GM18951 (cell line): Measurements from ENCODE around the gene MRPS10.

Experiments
- POLR2A ChIP-seq: IDR thresholded peaks from 4 replicates; pipeline ENCODE4 v1.6.1; 2011; ENCODE audit warnings: mild to moderate bottlenecking; ENCODE audit not compliant: insufficient read length, insufficient read depth; ENCODE audit errors: extremely low read depth
- in situ Hi-C: fragments of 300-500 bp; cut with MboI; formaldehyde crosslinking; loops from one replicate; pipeline ENCODE4 v1.12.0; 2022; ENCODE audit warnings: low sequenced_read_pairs, mixed read lengths, inconsistent platforms; ENCODE audit not compliant: unreplicated experiment

Gene MRPS10

GRCh38 chr6:42251911-42252637 lies 34.4 kb upstream of the MRPS10 start:
- in situ Hi-C loops, result loop anchor here (25.0 kb wide), 1 partner anchor 285 kb away; no protein-coding TSS in a partner anchor

GRCh38 chr6:42251500-42251899 lies 33.8 kb upstream of the MRPS10 start:
- in situ Hi-C loops, result loop anchor here (25.0 kb wide), 1 partner anchor 286 kb away; no protein-coding TSS in a partner anchor
- no peak for TF ChIP-seq POLR2A

More at GRCh38 chr6:42251911-42252637, 34.4 kb upstream of the MRPS10 start:
- TF ChIP-seq POLR2A, result no peak

- TF ChIP-seq POLR2A, result no peak
- in situ Hi-C loops, result loop anchor here (25.0 kb wide), 1 partner anchor 287 kb away; no protein-coding TSS in a partner anchor
Observed at GRCh38 chr6:42250274-42250931, 32.7 kb upstream of the MRPS10 start.

GRCh38 chr6:42249279-42249678 lies 31.6 kb upstream of the MRPS10 start:
- TF ChIP-seq POLR2A, result no peak
- in situ Hi-C loops, result no loop called here

GRCh38 chr6:42243046-42243445 lies 25.4 kb upstream of the MRPS10 start:
- in situ Hi-C loops, result no loop called here
- TF ChIP-seq POLR2A, result no peak

- in situ Hi-C loops, result no loop called here
Observed at GRCh38 chr6:42241915-42242314, 24.3 kb upstream of the MRPS10 start.

GRCh38 chr6:42239736-42240375 lies 22.2 kb upstream of the MRPS10 start:
- in situ Hi-C loops, result no loop called here
- no peak for TF ChIP-seq POLR2A

More at GRCh38 chr6:42241915-42242314, 24.3 kb upstream of the MRPS10 start:
- TF ChIP-seq POLR2A, result no peak

GRCh38 chr6:42239333-42239732 lies 21.7 kb upstream of the MRPS10 start:
- TF ChIP-seq POLR2A, result no peak
- in situ Hi-C loops, result no loop called here

- no peak for TF ChIP-seq POLR2A
- in situ Hi-C loops, result no loop called here
Observed at GRCh38 chr6:42237857-42238256, 20.2 kb upstream of the MRPS10 start.

- no peak for TF ChIP-seq POLR2A
- in situ Hi-C loops, result no loop called here
Observed at GRCh38 chr6:42236682-42237473, 19.2 kb upstream of the MRPS10 start.

- TF ChIP-seq POLR2A, result no peak
- in situ Hi-C loops, result no loop called here
Observed at GRCh38 chr6:42236030-42236429, 18.4 kb upstream of the MRPS10 start.

GRCh38 chr6:42232035-42232434 lies 14.4 kb upstream of the MRPS10 start:
- in situ Hi-C loops, result no loop called here
- TF ChIP-seq POLR2A, result no peak
